LNCaP clone FGC (cell line): ENCODE data around the gene SPIN2B.
"Not testable (repeated sequence)": the region's sequence is repeated elsewhere in the genome, so short reads cannot be mapped to it uniquely, and the experiment has no call there.

Source experiments
- DNase-seq: peaks from one replicate; pipeline ENCODE4 v3.0.0-alpha.2; 2011; ENCODE audit warnings: low read depth
- H3K4me3 ChIP-seq: 2 replicates; pipeline ENCODE4 v1.5.1; 2011; ENCODE audit warnings: mild to moderate bottlenecking, low read depth, low read length, control low read depth
- TF ChIP-seq, protein P1 (sequence below): IDR thresholded peaks from 2 replicates; pipeline ENCODE4 v1.5.1; 2012; ENCODE audit warnings: mild to moderate bottlenecking; ENCODE audit not compliant: control insufficient read depth, insufficient read depth; ENCODE audit errors: extremely low read depth

SPIN2B gene

DNA sequence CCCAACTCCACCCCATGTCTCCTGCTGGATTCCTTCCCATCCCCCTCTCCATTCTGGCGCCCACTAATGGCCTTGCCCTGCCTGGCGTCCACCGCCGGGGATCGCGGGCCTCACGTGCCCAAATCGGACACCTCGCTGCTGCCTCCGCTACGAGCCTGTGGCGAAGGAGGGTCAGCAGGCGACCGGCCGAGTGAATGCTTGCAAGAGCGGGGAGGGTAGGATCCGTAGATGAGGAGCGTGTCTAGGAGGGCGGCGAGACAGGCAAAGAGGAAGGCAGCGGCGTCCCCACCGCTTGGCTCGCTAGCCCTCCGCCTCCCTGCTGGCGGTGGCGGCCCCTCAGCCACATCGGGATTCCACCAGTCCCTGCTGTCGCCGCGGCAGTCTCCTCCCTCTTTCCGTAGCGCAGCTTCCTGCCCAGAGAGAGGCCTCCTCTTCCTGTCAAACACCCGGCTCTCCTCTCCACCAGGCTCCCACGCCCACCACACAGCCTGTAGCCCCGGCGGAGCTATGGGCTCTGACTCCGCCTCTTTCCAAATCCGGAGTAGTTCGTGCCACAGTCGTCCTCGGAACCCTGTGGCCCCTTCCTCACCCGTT, at the start of gene SPIN2B:
SPIN2B (minus strand) TSS at position 387 of the 594 bp plus-strand sequence.
- TF ChIP-seq, protein P1, sequence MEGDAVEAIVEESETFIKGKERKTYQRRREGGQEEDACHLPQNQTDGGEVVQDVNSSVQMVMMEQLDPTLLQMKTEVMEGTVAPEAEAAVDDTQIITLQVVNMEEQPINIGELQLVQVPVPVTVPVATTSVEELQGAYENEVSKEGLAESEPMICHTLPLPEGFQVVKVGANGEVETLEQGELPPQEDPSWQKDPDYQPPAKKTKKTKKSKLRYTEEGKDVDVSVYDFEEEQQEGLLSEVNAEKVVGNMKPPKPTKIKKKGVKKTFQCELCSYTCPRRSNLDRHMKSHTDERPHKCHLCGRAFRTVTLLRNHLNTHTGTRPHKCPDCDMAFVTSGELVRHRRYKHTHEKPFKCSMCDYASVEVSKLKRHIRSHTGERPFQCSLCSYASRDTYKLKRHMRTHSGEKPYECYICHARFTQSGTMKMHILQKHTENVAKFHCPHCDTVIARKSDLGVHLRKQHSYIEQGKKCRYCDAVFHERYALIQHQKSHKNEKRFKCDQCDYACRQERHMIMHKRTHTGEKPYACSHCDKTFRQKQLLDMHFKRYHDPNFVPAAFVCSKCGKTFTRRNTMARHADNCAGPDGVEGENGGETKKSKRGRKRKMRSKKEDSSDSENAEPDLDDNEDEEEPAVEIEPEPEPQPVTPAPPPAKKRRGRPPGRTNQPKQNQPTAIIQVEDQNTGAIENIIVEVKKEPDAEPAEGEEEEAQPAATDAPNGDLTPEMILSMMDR = 0 out of 2 replicates have a peak, but pooled peaks have one; percentile 2
- peak within 1 kb of the TSS; percentile 59 for H3K4me3 ChIP-seq
- DNase-seq = peak; percentile 38

DNA sequence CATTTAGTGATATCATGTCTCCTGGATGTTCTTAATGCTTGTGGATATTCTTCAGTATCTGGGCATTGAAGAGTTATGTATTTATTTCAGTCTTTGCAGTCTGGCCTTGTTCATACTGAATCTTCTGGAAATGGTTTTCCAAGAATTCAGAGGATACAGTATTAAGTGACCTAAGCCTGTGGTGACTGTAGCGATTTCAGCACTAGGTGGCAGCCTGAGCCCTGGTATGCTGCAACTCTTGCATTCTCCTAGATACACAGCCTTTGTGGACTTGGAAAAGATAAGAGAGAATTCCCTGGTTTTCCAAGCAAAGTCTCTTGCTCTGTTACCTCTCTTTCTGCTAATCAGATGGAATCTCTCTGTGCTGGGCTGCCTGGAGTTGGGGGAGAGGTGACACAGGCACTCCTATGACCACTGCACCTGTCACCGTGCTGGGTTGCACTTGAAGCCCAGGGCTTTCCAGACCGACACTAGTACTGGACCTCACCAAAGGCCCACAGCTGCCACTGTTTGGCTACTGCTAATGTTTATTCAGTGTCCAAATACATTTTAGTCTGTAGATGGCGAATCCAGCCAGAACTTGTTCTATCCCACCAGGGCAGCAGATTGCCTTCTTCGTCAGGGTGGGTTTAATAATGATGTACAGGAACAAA, 35.2 kb upstream of the SPIN2B start:
- DNase-seq = peak; percentile 17
- TF ChIP-seq, protein P1 = peak; percentile 76
- H3K4me3 ChIP-seq = no peak overlapping the region

DNA sequence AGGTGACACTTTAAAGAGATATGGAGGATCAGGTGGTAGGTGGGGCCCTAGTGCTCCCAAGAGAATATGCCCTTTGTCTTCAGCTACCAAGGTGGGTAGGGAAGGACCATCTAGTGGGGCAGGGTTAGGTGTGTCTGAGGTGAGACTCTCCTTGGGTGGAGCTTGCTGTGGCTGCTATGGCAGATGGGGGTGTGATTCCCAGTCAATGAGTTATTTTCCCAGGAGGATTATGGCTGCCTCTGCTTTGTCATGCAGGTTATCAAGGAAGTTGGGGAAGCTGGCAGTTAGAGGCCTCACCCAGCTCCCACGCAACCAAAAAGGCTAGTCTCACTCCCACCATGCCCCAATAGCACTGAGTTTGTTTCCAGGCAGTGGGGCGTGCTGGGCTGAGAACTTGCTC, 33.8 kb upstream of the SPIN2B start:
- no peak overlapping the region for H3K4me3 ChIP-seq
- no peak for DNase-seq
- TF ChIP-seq, protein P1 = no peak

DNA sequence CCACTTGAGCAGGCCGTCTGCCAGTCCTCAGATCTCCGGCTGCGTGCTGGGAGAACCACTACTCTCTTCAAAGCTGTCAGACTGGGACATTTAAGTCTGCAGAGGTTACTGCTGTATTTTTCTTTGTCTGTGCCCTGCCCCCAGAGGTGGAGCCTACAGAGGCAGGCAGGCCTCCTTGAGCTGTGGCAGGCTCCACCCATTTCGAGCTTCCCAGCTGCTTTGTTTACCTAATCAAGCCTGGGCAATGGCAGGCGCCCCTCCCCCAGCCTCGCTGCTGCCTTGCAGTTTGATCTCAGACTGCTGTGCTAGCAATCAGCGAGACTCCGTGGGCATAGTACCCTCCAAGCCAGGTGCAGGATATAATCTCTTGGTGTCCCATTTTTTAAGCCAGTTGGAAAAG, 30.9 kb upstream of the SPIN2B start:
- DNase-seq = not testable (repeated sequence)

DNA sequence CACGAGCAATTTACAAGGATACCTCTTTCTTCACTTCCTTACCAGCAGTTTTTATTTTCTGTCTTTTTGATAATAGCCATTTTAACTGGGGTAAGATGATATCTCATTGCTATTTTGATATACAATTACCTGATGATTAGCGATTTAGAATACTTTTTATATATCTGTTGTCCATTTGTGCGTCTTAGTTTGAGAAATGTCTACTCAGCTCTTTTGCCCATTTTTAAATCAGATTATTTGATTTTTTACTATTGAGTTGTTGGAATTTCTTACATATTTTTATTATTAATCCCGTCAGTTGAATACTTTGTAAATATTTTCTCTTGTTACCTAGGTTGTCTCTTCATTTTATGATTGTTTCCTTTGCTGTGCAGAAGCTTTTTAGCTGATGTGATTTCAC, 17.3 kb upstream of the SPIN2B start:
- no peak overlapping the region for H3K4me3 ChIP-seq
- TF ChIP-seq, protein P1 = no peak
- no peak for DNase-seq

More for the DNA sequence above, 30.9 kb upstream of the SPIN2B start:
- H3K4me3 ChIP-seq = not testable (repeated sequence)

DNA sequence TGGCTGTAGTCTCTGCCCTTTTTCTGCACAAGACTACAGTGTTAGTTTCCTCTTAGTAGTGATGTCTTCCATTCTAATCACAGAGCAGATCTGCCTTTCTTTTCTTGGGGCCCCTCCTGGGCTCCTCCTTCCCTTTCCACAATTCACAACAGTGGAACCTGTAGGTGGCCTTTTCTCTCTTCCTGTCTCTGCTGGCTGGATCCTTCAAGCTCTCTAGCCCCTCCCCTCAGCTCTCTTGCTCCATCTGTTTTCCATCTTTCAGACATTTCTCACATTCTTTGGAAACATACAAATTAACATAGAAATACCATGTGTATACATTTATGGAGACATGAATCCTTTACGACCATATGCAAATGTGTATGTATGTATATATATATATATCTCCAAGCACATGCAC, 16.2 kb upstream of the SPIN2B start:
- TF ChIP-seq, protein P1 = no peak
- no peak for DNase-seq
- no peak overlapping the region for H3K4me3 ChIP-seq

DNA sequence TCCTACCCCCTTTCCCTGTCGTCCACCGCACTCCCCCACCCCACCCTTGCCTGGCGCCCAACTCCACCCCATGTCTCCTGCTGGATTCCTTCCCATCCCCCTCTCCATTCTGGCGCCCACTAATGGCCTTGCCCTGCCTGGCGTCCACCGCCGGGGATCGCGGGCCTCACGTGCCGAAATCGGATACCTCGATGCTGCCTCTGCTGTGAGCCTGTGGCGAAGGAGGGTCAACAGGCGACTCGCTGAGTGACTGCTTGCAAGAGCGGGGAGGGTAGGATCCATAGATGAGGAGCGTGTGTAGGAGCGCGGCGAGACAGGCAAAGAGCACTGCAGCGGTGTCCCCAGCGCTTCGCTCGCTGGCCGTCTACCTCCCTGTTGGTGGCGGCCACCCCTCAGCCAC, 15.7 kb upstream of the SPIN2B start, which contains the start of gene SPIN2A:
SPIN2A (minus strand) TSS at position 325 of the 400 bp plus-strand sequence. CDS start 800 bp downstream, outside the sequence.
- H3K4me3 ChIP-seq, DNase-seq: not testable (repeated sequence)

DNA sequence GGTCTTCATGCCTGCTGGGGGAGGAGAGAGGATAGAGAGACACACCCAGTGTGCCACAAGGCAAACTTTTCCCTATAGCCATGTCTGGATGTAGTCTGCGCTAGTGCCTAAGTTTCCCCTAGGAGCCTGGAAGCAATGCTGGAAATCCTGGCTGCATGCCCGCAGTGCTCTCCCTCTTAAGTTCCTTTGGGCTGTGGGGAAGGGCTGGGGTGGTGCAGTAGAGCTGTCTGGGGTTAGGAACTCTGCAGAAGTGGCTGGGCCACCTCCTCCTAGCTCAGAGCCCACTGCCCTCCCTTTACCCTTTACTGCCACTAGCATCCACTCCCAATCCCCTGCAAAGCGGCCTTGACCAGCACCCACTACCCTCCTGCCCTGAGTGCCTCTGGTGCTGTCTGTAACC, 15.2 kb upstream of the SPIN2B start:
- H3K4me3 ChIP-seq = not testable (repeated sequence)

More for the DNA sequence above, 15.2 kb upstream of the SPIN2B start:
- not testable (repeated sequence) for DNase-seq
